ENCODE data around the gene GPR26.

Gene GPR26

GRCh38 chr10:123621916-123622315 lies 44.2 kb upstream of the GPR26 start:
- intact Hi-C loops (cut with DNase I; ENCODE audit: low total_unique reads) = no loop called here
- Histone ChIP-seq H3K9me3 (no peaks in the 10 kb centered on the region), H3K4me1 (no peaks in the 10 kb centered on the region), H3K36me3 (no peaks in the 10 kb centered on the region), H3K4me3 (no peak overlapping the region), H3K27ac (no peak overlapping the region), H3K27me3 (no peaks in the 10 kb centered on the region)
- TF ChIP-seq CTCF (IDR thresholded peaks at IDR 0.05) = no peak
- DNase-seq = no peak

GRCh38 chr10:123622381-123622780 lies 43.8 kb upstream of the GPR26 start:
- Histone ChIP-seq H3K4me3 (no peak overlapping the region), H3K4me1 (no peaks in the 10 kb centered on the region), H3K27ac (no peak overlapping the region), H3K9me3 (no peaks in the 10 kb centered on the region), H3K27me3 (no peaks in the 10 kb centered on the region), H3K36me3 (no peaks in the 10 kb centered on the region)
- DNase-seq = no peak
- intact Hi-C loops (cut with DNase I; ENCODE audit: low total_unique reads) = no loop called here
- no peak for TF ChIP-seq CTCF (IDR thresholded peaks at IDR 0.05)

GRCh38 chr10:123624086-123624485 lies 42.1 kb upstream of the GPR26 start:
- H3K4me1 ChIP-seq = no peaks in the 10 kb centered on the region
- H3K36me3 ChIP-seq = no peaks in the 10 kb centered on the region
- no peaks in the 10 kb centered on the region for H3K27me3 ChIP-seq
- no peak overlapping the region for H3K4me3 ChIP-seq
- H3K9me3 ChIP-seq = no peaks in the 10 kb centered on the region
- no peak for TF ChIP-seq CTCF (IDR thresholded peaks at IDR 0.05)
- no peak for DNase-seq
- intact Hi-C loops (cut with DNase I; ENCODE audit: low total_unique reads) = no loop called here
- no peak overlapping the region for H3K27ac ChIP-seq

- H3K36me3 ChIP-seq = no peaks in the 10 kb centered on the region
- intact Hi-C loops (cut with DNase I; ENCODE audit: low total_unique reads) = no loop called here
- no peak for DNase-seq
- TF ChIP-seq CTCF (IDR thresholded peaks at IDR 0.05) = no peak
- no peaks in the 10 kb centered on the region for H3K9me3 ChIP-seq
- no peak overlapping the region for H3K4me3 ChIP-seq
- no peak overlapping the region for H3K27ac ChIP-seq
- H3K4me1 ChIP-seq = no peaks in the 10 kb centered on the region
- peaks cover 0 to 3% of the 10 kb centered on the region in 2 donors for H3K27me3 ChIP-seq
Measured at GRCh38 chr10:123633106-123633505, 33.0 kb upstream of the GPR26 start.

GRCh38 chr10:123633636-123634035 lies 32.5 kb upstream of the GPR26 start:
- no peak for TF ChIP-seq CTCF (IDR thresholded peaks at IDR 0.05)
- intact Hi-C loops (cut with DNase I; ENCODE audit: low total_unique reads) = no loop called here
- DNase-seq = no peak

GRCh38 chr10:123634221-123634620 lies 31.9 kb upstream of the GPR26 start:
- TF ChIP-seq CTCF (IDR thresholded peaks at IDR 0.05) = no peak
- Histone ChIP-seq H3K4me3 (no peak overlapping the region), H3K9me3 (no peaks in the 10 kb centered on the region), H3K27ac (no peak overlapping the region), H3K36me3 (no peaks in the 10 kb centered on the region), H3K4me1 (no peaks in the 10 kb centered on the region), H3K27me3 (peaks cover 0 to 3% of the 10 kb centered on the region in 2 donors)
- intact Hi-C loops (cut with DNase I; ENCODE audit: low total_unique reads) = no loop called here
- DNase-seq = no peak

More at GRCh38 chr10:123633636-123634035, 32.5 kb upstream of the GPR26 start:
- no peaks in the 10 kb centered on the region for H3K36me3 ChIP-seq
- no peaks in the 10 kb centered on the region for H3K4me1 ChIP-seq
- peaks cover 0 to 3% of the 10 kb centered on the region in 2 donors for H3K27me3 ChIP-seq
- H3K4me3 ChIP-seq = no peak overlapping the region
- no peak overlapping the region for H3K27ac ChIP-seq
- no peaks in the 10 kb centered on the region for H3K9me3 ChIP-seq
